ENCODE measurements around the gene NCK2. TPM values are rescaled to one million over a fixed set of nuclear protein-coding genes. Genes with fewer than 3 reads are reported as not detected.

NCK2 gene
- polyA plus RNA-seq, 2 of the 4 experiments (the other 2 are of a cell fraction): 17.1 to 17.8 TPM

- TF ChIP-seq CTCF (IDR thresholded peaks at IDR 0.05) (no peak), ZNF302 (CRISPR knock-in tag; IDR thresholded peaks at IDR 0.05) (no peak), POLR2A (IDR thresholded peaks at IDR 0.05; ENCODE audit: low read length) (no peak), NPAS2 (CRISPR knock-in tag; IDR thresholded peaks at IDR 0.05; ENCODE audit: borderline replicate concordance) (no peak), E2F6 (IDR thresholded peaks at IDR 0.05; ENCODE audit: borderline replicate concordance, low read depth) (no peak), RCOR1 (IDR thresholded peaks at IDR 0.05; ENCODE audit: low read depth, low read length) (no peak), PHF8 (IDR thresholded peaks at IDR 0.05; ENCODE audit: borderline replicate concordance, low read depth) (no peak), USF2 (IDR thresholded peaks at IDR 0.05) (no peak), HOXB5 (CRISPR knock-in tag; IDR thresholded peaks at IDR 0.05) (no peak)
- H3K9me3 ChIP-seq: peaks cover 5% of the 10 kb centered on the region; the same call in 1 of the 3 replicates
- H3K4me3 ChIP-seq: no peak overlapping the region
- FAIRE-seq (no peak), DNase-seq (ENCODE audit: low read depth in 1 of 2, low spot score in 1 of 2) (no peak), ATAC-seq (no peak)
- ChIA-PET POLR2A (no interaction called here), CTCF (interaction anchor here (0.9 kb wide), 1 partner anchor 347 kb away, joined by 3 read pairs; no protein-coding TSS in a partner anchor)
- no peak overlapping the region for H3K27ac ChIP-seq
- whole genome bisulfite sequencing (ENCODE audit: missing lambda C conversion rate): 92% methylated on average over 49 of the region's 51 CpGs
- no peak overlapping the region for H3K4me2 ChIP-seq
- no peaks in the 10 kb centered on the region for H3K4me1 ChIP-seq
Observed at GRCh38 chr2:105893011-105893995, 148.6 kb downstream of the NCK2 start.

GRCh38 chr2:105894327-105894944 is 149.7 kb downstream of the NCK2 start:
- Histone ChIP-seq H3K9me3 (peaks cover 6% of the 10 kb centered on the region; the same call in 1 of the 3 replicates), H3K4me1 (no peaks in the 10 kb centered on the region), H3K4me3 (no peak overlapping the region), H3K4me2 (no peak overlapping the region), H3K27ac (no peak overlapping the region)
- ChIA-PET POLR2A (no interaction called here), CTCF (interaction anchor here (0.9 kb wide), 1 partner anchor 348 kb away, joined by 3 read pairs; no protein-coding TSS in a partner anchor)
- no peak for ATAC-seq
- TF ChIP-seq CHD2 (IDR thresholded peaks at IDR 0.05; ENCODE audit: low read length, partially characterized antibody) (no peak), HOXB5 (CRISPR knock-in tag; IDR thresholded peaks at IDR 0.05) (no peak), NFE2L2 (conservative IDR thresholded peaks at IDR 0.05; ENCODE audit: low read length) (no peak)
- 87% methylated on average over 13 of the region's 13 CpGs for WGBS (ENCODE audit: missing lambda C conversion rate)
- DNase-seq (ENCODE audit: low read depth in 1 of 2, low spot score in 1 of 2): no peak
- no peak for FAIRE-seq

- WGBS (ENCODE audit: missing lambda C conversion rate): 77% methylated on average over 9 of the region's 10 CpGs
- H3K4me3 ChIP-seq: no peak overlapping the region
- no peaks in the 10 kb centered on the region for H3K4me1 ChIP-seq
- H3K9me3 ChIP-seq: peaks cover 6% of the 10 kb centered on the region; the same call in 1 of the 3 replicates
- DNase-seq (ENCODE audit: low read depth in 1 of 2, low spot score in 1 of 2) (no peak), ATAC-seq (no peak), FAIRE-seq (no peak)
- POLR2A ChIA-PET: no interaction called here
- no peak overlapping the region for H3K27ac ChIP-seq
- H3K4me2 ChIP-seq: no peak overlapping the region
- CTCF ChIA-PET: interaction anchor here (1.0 kb wide), 1 partner anchor 11 kb away, joined by 4 read pairs; no protein-coding TSS in a partner anchor
- no peak for TF ChIP-seq ESRRA (IDR thresholded peaks at IDR 0.05; ENCODE audit: borderline replicate concordance, low read length)
- TF ChIP-seq REST (IDR thresholded peaks at IDR 0.05): no peak
- no peak for TF ChIP-seq MAFK (IDR thresholded peaks at IDR 0.05; ENCODE audit: partially characterized antibody)
- TF ChIP-seq RAD21 (conservative IDR thresholded peaks at IDR 0.05 in 1 of 2, IDR thresholded peaks at IDR 0.05 in 1 of 2): no peak
- TF ChIP-seq USF2 (IDR thresholded peaks at IDR 0.05): no peak
- no peak for TF ChIP-seq EHF (CRISPR knock-in tag; IDR thresholded peaks at IDR 0.05)
- TF ChIP-seq NR3C1 (IDR thresholded peaks at IDR 0.05): no peak
- TF ChIP-seq E2F6 (IDR thresholded peaks at IDR 0.05; ENCODE audit: borderline replicate concordance, low read depth): no peak
- TF ChIP-seq HOXB13 (CRISPR knock-in tag; IDR thresholded peaks at IDR 0.05; ENCODE audit: low read depth): no peak
- TF ChIP-seq HOXA7 (CRISPR knock-in tag; IDR thresholded peaks at IDR 0.05): no peak
- no peak for TF ChIP-seq ZNF302 (CRISPR knock-in tag; IDR thresholded peaks at IDR 0.05)
- no peak for TF ChIP-seq PHF8 (IDR thresholded peaks at IDR 0.05; ENCODE audit: borderline replicate concordance, low read depth)
Observed at GRCh38 chr2:105895990-105896764, 151.5 kb downstream of the NCK2 start.

Data from A549 (cell line).